SK-N-SH (cell line): Measurements from ENCODE around the gene PIAS1. TPM values are rescaled to one million over a fixed set of nuclear protein-coding genes. Genes with fewer than 3 reads are reported as not detected.

Experiments used
- CTCF ChIA-PET: fragments of 300-600, 350-600 bp; formaldehyde crosslinking; extraction: SDS; loops from one replicate; lab custom pipeline; 2021; lab: Yijun Ruan, JAX
- POLR2A ChIA-PET: fragments of 350-600 bp; sonication (Branson Sonifier 250); formaldehyde crosslinking; extraction: SDS; loops from one replicate; lab custom pipeline; 2020; ENCODE audit warnings: antibody characterized with exemption, inconsistent platforms; lab: Yijun Ruan, JAX
- DNase-seq: peaks from one replicate; pipeline ENCODE4 v3.0.0; 2012
- H2AFZ ChIP-seq: fragments of 200-600 bp; sonication (generic); 2 replicates; pipeline ENCODE4 v1.8.1; 2016; ENCODE audit warnings: antibody characterized with exemption, mild to moderate bottlenecking, low read depth
- H3F3A ChIP-seq: fragments of 200-600 bp; sonication (generic); replicated peaks from 2 replicates; pipeline ENCODE3; 2016; ENCODE audit warnings: antibody characterized with exemption, mild to moderate bottlenecking; ENCODE audit not compliant: insufficient read depth
- H3K27ac ChIP-seq, 2 experiments: fragments of 200-500 bp in 1 of 2; fragments of 200-600 bp in 1 of 2; sonication (Bioruptor generic) in 1 of 2; sonication (generic), shearing (Covaris generic) in 1 of 2; 2 replicates each; pipeline versions ENCODE4 v1.5.1 to v1.6.1; 2014 to 2016; ENCODE audit warnings: low read depth in 2 of 2, inconsistent platforms in 1 of 2, low read length in 1 of 2, mild to moderate bottlenecking in 1 of 2, mixed read lengths in 1 of 2
- H3K27me3 ChIP-seq: fragments of 200-600 bp; sonication (generic), shearing (Covaris generic); 2 replicates; pipeline ENCODE4 v1.6.1; 2016; ENCODE audit warnings: mixed run types; ENCODE audit not compliant: insufficient read depth
- H3K36me3 ChIP-seq, 2 experiments: fragments of 200-500 bp in 1 of 2; fragments of 200-600 bp in 1 of 2; sonication (Bioruptor generic) in 1 of 2; sonication (generic) in 1 of 2; replicated peaks in 1 of 2; 2 replicates each; pipeline versions ENCODE3 to v1.5.1; 2014 to 2016; ENCODE audit warnings: low read length in 1 of 2, mild to moderate bottlenecking in 1 of 2; ENCODE audit not compliant: insufficient read depth in 2 of 2, control insufficient read depth in 1 of 2
- H3K4me1 ChIP-seq, 2 experiments: fragments of 200-500 bp in 1 of 2; fragments of 200-600 bp in 1 of 2; sonication (Bioruptor generic) in 1 of 2; sonication (generic), shearing (Covaris generic) in 1 of 2; 2 replicates each; pipeline versions ENCODE4 v1.5.1 to v1.6.1; 2014 to 2016; ENCODE audit warnings: low read depth in 1 of 2, low read length in 1 of 2, mixed run types in 1 of 2; ENCODE audit not compliant: insufficient read depth in 2 of 2, control insufficient read depth in 1 of 2
- H3K4me2 ChIP-seq: fragments of 200-600 bp; sonication (generic), shearing (Covaris generic); 2 replicates; pipeline ENCODE4 v1.6.1; 2017; ENCODE audit warnings: mixed run types
- H3K4me3 ChIP-seq, 2 experiments: fragments of 200-500 bp in 1 of 2; fragments of 200-600 bp in 1 of 2; sonication (Bioruptor generic) in 1 of 2; sonication (generic), shearing (Covaris generic) in 1 of 2; 2 replicates each; pipeline versions ENCODE4 v1.5.1 to v1.8.1; 2014 to 2016; ENCODE audit warnings: low read depth in 2 of 2, inconsistent platforms in 1 of 2, low read length in 1 of 2, mild to moderate bottlenecking in 1 of 2, mixed read lengths in 1 of 2, moderate library complexity in 1 of 2
- H3K79me2 ChIP-seq: fragments of 200-600 bp; sonication (generic); 2 replicates; pipeline ENCODE4 v1.8.1; 2017; ENCODE audit warnings: mild to moderate bottlenecking; ENCODE audit not compliant: insufficient read depth
- H3K9ac ChIP-seq: fragments of 200-600 bp; sonication (generic); 2 replicates; pipeline ENCODE4 v1.6.1; 2017; ENCODE audit warnings: mixed run types
- H3K9me2 ChIP-seq: fragments of 200-600 bp; sonication (generic); 2 replicates; pipeline ENCODE4 v1.6.1; 2017; ENCODE audit warnings: mixed run types
- H3K9me3 ChIP-seq: fragments of 200-600 bp; sonication (generic); 2 replicates; pipeline ENCODE4 v1.6.1; 2017; ENCODE audit warnings: mixed run types, mild to moderate bottlenecking, moderate library complexity
- H4K20me1 ChIP-seq: fragments of 200-600 bp; sonication (generic); 2 replicates; pipeline ENCODE4 v1.6.1; 2017; ENCODE audit warnings: mild to moderate bottlenecking, mixed run types; ENCODE audit not compliant: insufficient read depth
- CHD2 ChIP-seq: fragments of 150-350 bp; IDR thresholded peaks from 2 replicates; pipeline ENCODE4 v1.6.1; 2018; ENCODE audit warnings: low read length; ENCODE audit not compliant: partially characterized antibody
- ELF1 ChIP-seq: IDR thresholded peaks from 2 replicates; pipeline ENCODE4 v1.4.0; 2012
- EP300 ChIP-seq, 2 experiments: IDR thresholded peaks; 2 replicates each; pipeline versions ENCODE4 v1.4.0 to v1.6.1; 2012; ENCODE audit warnings: borderline replicate concordance in 1 of 2, low read depth in 1 of 2, low read length in 1 of 2
- EZH2phosphoT487 ChIP-seq: fragments of 200-600 bp; sonication (generic); IDR thresholded peaks from 2 replicates; pipeline ENCODE4 v1.6.1; 2017; ENCODE audit warnings: low read depth, mixed run types, mild to moderate bottlenecking, antibody characterized with exemption, moderate library complexity, borderline replicate concordance
- GATA2 ChIP-seq: sonication (generic); formaldehyde crosslinking; IDR thresholded peaks from 2 replicates; pipeline ENCODE4 v1.5.0; 2020; ENCODE audit warnings: mild to moderate bottlenecking, missing genetic modification reagents
- MXI1 ChIP-seq: IDR thresholded peaks from 2 replicates; pipeline ENCODE4 v1.6.1; 2012; ENCODE audit warnings: mild to moderate bottlenecking, low read depth, low read length, improper control_type of control experiment
- RAD21 ChIP-seq: IDR thresholded peaks from 2 replicates; pipeline ENCODE4 v1.6.1; 2012; ENCODE audit warnings: mild to moderate bottlenecking, low read length
- TCF12 ChIP-seq: IDR thresholded peaks from 2 replicates; pipeline ENCODE4 v1.4.0; 2012
- YY1 ChIP-seq: IDR thresholded peaks from 2 replicates; pipeline ENCODE4 v1.4.0; 2012; ENCODE audit warnings: low read depth, mild to moderate bottlenecking
- WGBS: methylation state at CpG from one replicate; pipeline ENCODE4 v1.1.6; 2017; ENCODE audit warnings: low lambda C conversion rate; 5-methylcytosine and 5-hydroxymethylcytosine counted together
- polyA plus RNA-seq, 3 experiments: library from polyadenylated mRNA; depleted of rRNA; stranded (reverse); fragments of >200 nt; gene quantifications; 2 replicates each; pipeline ENCODE4 v1.2.3, GENCODE V29; 2012
- TF ChIP-seq, protein P1 (sequence below): fragments of 150-350 bp; IDR thresholded peaks from 2 replicates; pipeline ENCODE4 v1.6.1; 2016; ENCODE audit warnings: mild to moderate bottlenecking, low read depth, low read length
- TF ChIP-seq, protein P2 (sequence below): IDR thresholded peaks from 2 replicates; pipeline ENCODE4 v1.6.1; 2012; ENCODE audit warnings: mild to moderate bottlenecking, low read depth, low read length, moderate library complexity
- TF ChIP-seq, protein P3 (sequence below): IDR thresholded peaks from 2 replicates; pipeline ENCODE4 v1.4.0; 2012; ENCODE audit warnings: low read depth, borderline replicate concordance
- TF ChIP-seq, protein P4 (sequence below): IDR thresholded peaks from 2 replicates; pipeline ENCODE4 v1.4.0; 2012; ENCODE audit warnings: low read depth, borderline replicate concordance

The PIAS1 gene
- polyA plus RNA-seq, 1 of the 3 experiments (the other 2 are of a cell fraction) = 9.0 TPM

DNA sequence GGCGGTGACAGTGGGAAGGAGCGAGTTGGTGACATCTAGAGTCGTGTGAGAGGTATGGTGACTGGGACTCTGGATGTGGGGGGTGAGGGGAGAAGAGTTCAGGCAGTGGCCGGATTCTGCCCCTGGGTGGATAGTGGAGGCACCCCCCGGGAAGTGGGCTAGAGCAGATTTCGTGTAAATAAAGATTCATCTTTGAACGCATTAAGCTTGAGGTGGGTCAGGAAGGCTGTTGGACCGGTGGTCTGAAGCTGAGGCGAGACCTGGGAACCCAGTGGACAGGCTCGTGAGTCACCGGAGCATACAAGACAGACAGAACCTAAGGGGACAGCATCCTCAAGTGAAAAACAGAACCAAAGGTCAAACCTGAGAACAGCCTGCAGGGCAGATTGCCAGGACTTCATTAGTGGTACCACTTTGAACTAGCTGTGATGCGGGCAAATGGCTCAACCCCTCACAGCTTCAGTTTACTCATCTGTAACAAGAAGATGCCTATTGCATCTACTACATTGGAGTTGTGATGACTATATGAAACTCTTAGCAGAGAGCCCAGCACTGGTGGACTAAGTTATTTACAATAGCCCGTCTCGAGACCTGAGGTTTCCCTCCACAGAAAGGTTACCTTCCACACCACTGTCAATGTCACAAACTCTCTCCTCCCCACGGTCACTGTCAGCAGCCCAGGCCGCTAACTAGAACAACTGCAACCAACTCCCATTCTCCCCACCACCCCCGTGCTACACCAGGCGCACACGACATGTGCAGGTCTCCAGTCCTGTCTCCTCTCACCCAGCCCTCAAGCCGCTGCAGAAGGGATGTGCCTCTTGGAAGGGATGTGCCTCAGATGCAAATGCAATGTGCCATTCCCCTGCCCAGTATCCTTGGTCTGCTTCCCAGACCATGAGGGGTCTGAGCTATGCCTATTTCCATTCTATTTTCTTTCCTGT lies 176.3 kb downstream of the PIAS1 start:
- TF ChIP-seq RAD21 = peak; percentile 51
- TF ChIP-seq, protein P1, sequence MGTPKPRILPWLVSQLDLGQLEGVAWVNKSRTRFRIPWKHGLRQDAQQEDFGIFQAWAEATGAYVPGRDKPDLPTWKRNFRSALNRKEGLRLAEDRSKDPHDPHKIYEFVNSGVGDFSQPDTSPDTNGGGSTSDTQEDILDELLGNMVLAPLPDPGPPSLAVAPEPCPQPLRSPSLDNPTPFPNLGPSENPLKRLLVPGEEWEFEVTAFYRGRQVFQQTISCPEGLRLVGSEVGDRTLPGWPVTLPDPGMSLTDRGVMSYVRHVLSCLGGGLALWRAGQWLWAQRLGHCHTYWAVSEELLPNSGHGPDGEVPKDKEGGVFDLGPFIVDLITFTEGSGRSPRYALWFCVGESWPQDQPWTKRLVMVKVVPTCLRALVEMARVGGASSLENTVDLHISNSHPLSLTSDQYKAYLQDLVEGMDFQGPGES = no peak
- TF ChIP-seq, all 33 proteins: peak for 1
- Histone ChIP-seq H3K4me1 (peaks cover 10 to 41% of the 10 kb centered on the region in 2 experiments; a peak in 2 of 4 replicates), H2AFZ (peak overlapping the region; percentile 90), H3K27me3 (no peaks in the 10 kb centered on the region), H3K27ac (peak overlapping the region; percentile 52 to 67; a peak in 3 of 4 replicates), H3K9me2 (no peaks in the 10 kb centered on the region), H3K36me3 (no peaks in the 10 kb centered on the region), H3K4me2 (peak overlapping the region; percentile 89), H3K9ac (peak overlapping the region; percentile 91; the same call in 1 of the 2 replicates), H3K79me2 (peaks cover 37% of the 10 kb centered on the region), H4K20me1 (peaks cover 10% of the 10 kb centered on the region; the same call in 1 of the 2 replicates), H3K9me3 (no peaks in the 10 kb centered on the region), H3K4me3 (peak overlapping the region; percentile 74 to 96), H3F3A (no peaks in the 10 kb centered on the region)
- 64% methylated on average over 20 of the region's 20 CpGs for WGBS
- POLR2A ChIA-PET = interaction anchor here (0.6 to 1.5 kb wide), 2 partner anchors 14 to 47 kb away, joined by 4 to 8 read pairs; partner anchors contain the start of gene FEM1B
- DNase-seq = peak; percentile 35
- CTCF ChIA-PET = interaction anchor here (0.7 to 4.0 kb wide), 8 partner anchors 10 to 367 kb away, joined by 3 to 21 read pairs (median 6); no protein-coding TSS in a partner anchor

DNA sequence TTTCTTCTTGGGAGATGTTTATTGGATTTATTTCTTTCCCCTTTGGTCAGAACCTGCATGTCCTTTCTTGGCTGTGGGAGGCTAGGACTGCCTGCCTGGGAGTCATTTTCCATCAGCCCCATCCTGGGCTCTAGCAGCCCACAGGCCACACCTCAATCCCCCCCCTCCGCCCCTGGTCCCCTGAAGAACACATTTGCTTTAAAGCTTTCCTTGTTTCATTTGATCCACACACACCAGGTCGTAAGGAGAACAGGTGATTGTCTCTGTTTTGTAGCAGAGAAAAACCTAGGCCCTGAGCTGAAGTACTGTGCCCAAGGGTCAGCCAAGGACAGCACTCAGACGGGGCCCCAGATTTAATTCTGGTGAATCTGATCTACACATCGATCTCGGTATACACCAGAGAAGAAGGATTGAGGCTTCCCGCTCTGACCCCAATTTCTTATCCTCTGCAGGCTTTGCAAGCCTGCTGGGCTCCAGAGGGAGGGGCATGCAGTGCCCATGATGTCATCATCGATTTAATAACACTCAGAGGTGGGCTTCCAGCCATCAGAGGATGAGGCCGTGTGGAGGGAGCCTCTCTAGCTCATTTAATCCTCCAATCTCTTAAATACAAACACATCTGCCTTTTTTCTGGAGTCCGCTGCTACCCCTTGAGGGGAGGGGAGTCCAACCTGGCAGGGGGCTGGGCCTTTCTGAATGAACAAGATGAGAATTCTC lies 177.1 kb downstream of the PIAS1 start:
- no peaks in the 10 kb centered on the region for H3K9me3 ChIP-seq
- peaks cover 10% of the 10 kb centered on the region; the same call in 1 of the 2 replicates for H4K20me1 ChIP-seq
- no peak overlapping the region for H2AFZ ChIP-seq
- no peaks in the 10 kb centered on the region for H3F3A ChIP-seq
- no peak overlapping the region for H3K4me2 ChIP-seq
- no peak overlapping the region for H3K4me3 ChIP-seq
- H3K9ac ChIP-seq = no peak overlapping the region
- H3K4me1 ChIP-seq = peaks cover 10 to 41% of the 10 kb centered on the region in 2 experiments; a peak in 2 of 4 replicates
- H3K9me2 ChIP-seq = no peaks in the 10 kb centered on the region
- ChIA-PET CTCF (interaction anchor here (1.0 to 4.0 kb wide), 6 partner anchors 11 to 378 kb away, joined by 3 to 21 read pairs (median 10); no protein-coding TSS in a partner anchor), POLR2A (interaction anchor here (0.6 to 1.5 kb wide), 2 partner anchors 13 to 46 kb away, joined by 4 to 8 read pairs; partner anchors contain the start of gene FEM1B)
- peaks cover 29% of the 10 kb centered on the region for H3K79me2 ChIP-seq
- DNase-seq = peak; percentile 67
- WGBS = 57% methylated on average over 8 of the region's 9 CpGs
- H3K27ac ChIP-seq = peak overlapping the region in 1 of 2 experiments; percentile 67; a peak in 2 of 4 replicates
- no peaks in the 10 kb centered on the region for H3K27me3 ChIP-seq
- H3K36me3 ChIP-seq = no peaks in the 10 kb centered on the region
- TF ChIP-seq RAD21 = no peak
- TF ChIP-seq YY1 = no peak
- TF ChIP-seq EP300 (IDR thresholded peaks at IDR 0.05; ENCODE audit: borderline replicate concordance in 1 of 2, low read depth in 1 of 2, low read length in 1 of 2) = no peak
- TF ChIP-seq, protein P2, sequence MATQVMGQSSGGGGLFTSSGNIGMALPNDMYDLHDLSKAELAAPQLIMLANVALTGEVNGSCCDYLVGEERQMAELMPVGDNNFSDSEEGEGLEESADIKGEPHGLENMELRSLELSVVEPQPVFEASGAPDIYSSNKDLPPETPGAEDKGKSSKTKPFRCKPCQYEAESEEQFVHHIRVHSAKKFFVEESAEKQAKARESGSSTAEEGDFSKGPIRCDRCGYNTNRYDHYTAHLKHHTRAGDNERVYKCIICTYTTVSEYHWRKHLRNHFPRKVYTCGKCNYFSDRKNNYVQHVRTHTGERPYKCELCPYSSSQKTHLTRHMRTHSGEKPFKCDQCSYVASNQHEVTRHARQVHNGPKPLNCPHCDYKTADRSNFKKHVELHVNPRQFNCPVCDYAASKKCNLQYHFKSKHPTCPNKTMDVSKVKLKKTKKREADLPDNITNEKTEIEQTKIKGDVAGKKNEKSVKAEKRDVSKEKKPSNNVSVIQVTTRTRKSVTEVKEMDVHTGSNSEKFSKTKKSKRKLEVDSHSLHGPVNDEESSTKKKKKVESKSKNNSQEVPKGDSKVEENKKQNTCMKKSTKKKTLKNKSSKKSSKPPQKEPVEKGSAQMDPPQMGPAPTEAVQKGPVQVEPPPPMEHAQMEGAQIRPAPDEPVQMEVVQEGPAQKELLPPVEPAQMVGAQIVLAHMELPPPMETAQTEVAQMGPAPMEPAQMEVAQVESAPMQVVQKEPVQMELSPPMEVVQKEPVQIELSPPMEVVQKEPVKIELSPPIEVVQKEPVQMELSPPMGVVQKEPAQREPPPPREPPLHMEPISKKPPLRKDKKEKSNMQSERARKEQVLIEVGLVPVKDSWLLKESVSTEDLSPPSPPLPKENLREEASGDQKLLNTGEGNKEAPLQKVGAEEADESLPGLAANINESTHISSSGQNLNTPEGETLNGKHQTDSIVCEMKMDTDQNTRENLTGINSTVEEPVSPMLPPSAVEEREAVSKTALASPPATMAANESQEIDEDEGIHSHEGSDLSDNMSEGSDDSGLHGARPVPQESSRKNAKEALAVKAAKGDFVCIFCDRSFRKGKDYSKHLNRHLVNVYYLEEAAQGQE = no peak
- TF ChIP-seq CHD2 = no peak
- TF ChIP-seq, protein P3, sequence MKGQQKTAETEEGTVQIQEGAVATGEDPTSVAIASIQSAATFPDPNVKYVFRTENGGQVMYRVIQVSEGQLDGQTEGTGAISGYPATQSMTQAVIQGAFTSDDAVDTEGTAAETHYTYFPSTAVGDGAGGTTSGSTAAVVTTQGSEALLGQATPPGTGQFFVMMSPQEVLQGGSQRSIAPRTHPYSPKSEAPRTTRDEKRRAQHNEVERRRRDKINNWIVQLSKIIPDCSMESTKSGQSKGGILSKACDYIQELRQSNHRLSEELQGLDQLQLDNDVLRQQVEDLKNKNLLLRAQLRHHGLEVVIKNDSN = no peak
- no peak for TF ChIP-seq MXI1
- TF ChIP-seq, protein P4, sequence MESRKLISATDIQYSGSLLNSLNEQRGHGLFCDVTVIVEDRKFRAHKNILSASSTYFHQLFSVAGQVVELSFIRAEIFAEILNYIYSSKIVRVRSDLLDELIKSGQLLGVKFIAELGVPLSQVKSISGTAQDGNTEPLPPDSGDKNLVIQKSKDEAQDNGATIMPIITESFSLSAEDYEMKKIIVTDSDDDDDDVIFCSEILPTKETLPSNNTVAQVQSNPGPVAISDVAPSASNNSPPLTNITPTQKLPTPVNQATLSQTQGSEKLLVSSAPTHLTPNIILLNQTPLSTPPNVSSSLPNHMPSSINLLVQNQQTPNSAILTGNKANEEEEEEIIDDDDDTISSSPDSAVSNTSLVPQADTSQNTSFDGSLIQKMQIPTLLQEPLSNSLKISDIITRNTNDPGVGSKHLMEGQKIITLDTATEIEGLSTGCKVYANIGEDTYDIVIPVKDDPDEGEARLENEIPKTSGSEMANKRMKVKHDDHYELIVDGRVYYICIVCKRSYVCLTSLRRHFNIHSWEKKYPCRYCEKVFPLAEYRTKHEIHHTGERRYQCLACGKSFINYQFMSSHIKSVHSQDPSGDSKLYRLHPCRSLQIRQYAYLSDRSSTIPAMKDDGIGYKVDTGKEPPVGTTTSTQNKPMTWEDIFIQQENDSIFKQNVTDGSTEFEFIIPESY = no peak
- TF ChIP-seq GATA2 (CRISPR knock-in tag) = no peak
- no peak for TF ChIP-seq TCF12
- TF ChIP-seq EZH2phosphoT487 = no peak
- no peak for TF ChIP-seq ELF1
